ENCODE measurements around the gene GINM1.

GINM1 gene

DNA sequence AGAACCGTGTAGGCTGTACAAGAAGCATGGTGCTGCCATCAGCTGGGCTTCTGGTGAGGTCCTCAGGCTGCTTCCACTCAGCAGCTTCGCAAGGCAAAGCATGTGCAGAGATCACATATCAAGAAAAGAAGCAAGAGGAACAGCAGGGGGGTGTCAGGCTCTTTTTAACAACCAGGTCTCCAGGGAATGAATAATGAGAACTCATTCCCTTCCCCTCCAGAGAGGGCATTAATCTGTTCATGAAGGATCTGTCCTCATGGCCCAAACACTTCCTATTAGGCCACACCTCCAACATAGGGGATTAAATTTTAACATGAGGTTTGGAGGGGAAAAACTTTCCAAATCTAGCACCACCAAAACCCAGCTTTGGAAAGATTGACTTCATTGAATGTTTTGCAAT lies 20.0 kb downstream of the GINM1 start:
- H3K9ac ChIP-seq (ENCODE audit: low read length): no peak overlapping the region
- H3K9me3 ChIP-seq (ENCODE audit: low read length): no peaks in the 10 kb centered on the region
- no peaks in the 10 kb centered on the region for H3K9me2 ChIP-seq (ENCODE audit: low read depth, low read length)
- H3F3A ChIP-seq (ENCODE audit: insufficient read depth, low read length): peaks cover 5% of the 10 kb centered on the region; the same call in 1 of the 2 replicates
- H3K27me3 ChIP-seq (ENCODE audit: insufficient read depth, low read length): no peaks in the 10 kb centered on the region
- no peaks in the 10 kb centered on the region for H3K4me1 ChIP-seq (ENCODE audit: insufficient read depth, low read length, severe bottlenecking)
- H3K79me2 ChIP-seq (ENCODE audit: insufficient read depth, low read length): no peaks in the 10 kb centered on the region
- H3K27ac ChIP-seq (ENCODE audit: low read depth, low read length, poor library complexity, severe bottlenecking): no peak overlapping the region
- H3K36me3 ChIP-seq (ENCODE audit: insufficient read depth, low read length): peaks cover 76% of the 10 kb centered on the region
- H3K4me2 ChIP-seq (ENCODE audit: low read length): no peak overlapping the region
- TF ChIP-seq, protein P1, sequence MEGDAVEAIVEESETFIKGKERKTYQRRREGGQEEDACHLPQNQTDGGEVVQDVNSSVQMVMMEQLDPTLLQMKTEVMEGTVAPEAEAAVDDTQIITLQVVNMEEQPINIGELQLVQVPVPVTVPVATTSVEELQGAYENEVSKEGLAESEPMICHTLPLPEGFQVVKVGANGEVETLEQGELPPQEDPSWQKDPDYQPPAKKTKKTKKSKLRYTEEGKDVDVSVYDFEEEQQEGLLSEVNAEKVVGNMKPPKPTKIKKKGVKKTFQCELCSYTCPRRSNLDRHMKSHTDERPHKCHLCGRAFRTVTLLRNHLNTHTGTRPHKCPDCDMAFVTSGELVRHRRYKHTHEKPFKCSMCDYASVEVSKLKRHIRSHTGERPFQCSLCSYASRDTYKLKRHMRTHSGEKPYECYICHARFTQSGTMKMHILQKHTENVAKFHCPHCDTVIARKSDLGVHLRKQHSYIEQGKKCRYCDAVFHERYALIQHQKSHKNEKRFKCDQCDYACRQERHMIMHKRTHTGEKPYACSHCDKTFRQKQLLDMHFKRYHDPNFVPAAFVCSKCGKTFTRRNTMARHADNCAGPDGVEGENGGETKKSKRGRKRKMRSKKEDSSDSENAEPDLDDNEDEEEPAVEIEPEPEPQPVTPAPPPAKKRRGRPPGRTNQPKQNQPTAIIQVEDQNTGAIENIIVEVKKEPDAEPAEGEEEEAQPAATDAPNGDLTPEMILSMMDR (IDR thresholded peaks at IDR 0.05; ENCODE audit: low read length): no peak
- TF ChIP-seq EZH2 (IDR thresholded peaks at IDR 0.05; ENCODE audit: borderline replicate concordance, low read length): no peak
- no peak overlapping the region for H2AFZ ChIP-seq (ENCODE audit: low read length)
- H3K4me3 ChIP-seq (ENCODE audit: low read depth, low read length, poor library complexity, severe bottlenecking): no peak overlapping the region
- no peaks in the 10 kb centered on the region for H4K20me1 ChIP-seq (ENCODE audit: insufficient read depth, low read length)

DNA sequence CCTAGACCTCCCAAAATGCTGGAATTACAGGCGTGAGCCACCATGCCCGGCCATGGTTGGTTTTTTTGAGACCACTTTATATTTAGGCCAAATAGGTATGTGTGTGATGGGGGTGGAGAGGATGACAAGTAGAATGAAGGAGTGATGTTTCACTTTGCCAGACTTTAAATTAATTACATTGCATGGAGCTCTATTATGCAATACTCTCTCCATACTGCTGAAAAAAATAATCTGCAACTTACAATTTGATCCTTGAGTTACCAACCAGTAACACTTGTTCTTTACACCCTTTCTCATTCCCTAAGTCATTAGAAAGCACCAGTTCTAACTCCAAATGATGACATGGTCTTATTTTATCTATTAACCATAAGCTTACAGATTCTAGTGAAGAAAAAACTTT lies 26.8 kb downstream of the GINM1 start:
- no peak overlapping the region for H2AFZ ChIP-seq (ENCODE audit: low read length)
- no peak overlapping the region for H3K9ac ChIP-seq (ENCODE audit: low read length)
- no peaks in the 10 kb centered on the region for H3K9me3 ChIP-seq (ENCODE audit: low read length)
- H3K4me2 ChIP-seq (ENCODE audit: low read length): no peak overlapping the region
- H3K36me3 ChIP-seq (ENCODE audit: insufficient read depth, low read length): peaks cover 84% of the 10 kb centered on the region
- no peaks in the 10 kb centered on the region for H3K27me3 ChIP-seq (ENCODE audit: insufficient read depth, low read length)
- no peaks in the 10 kb centered on the region for H3K4me1 ChIP-seq (ENCODE audit: insufficient read depth, low read length, severe bottlenecking)
- peaks cover 4% of the 10 kb centered on the region; the same call in 1 of the 2 replicates for H3F3A ChIP-seq (ENCODE audit: insufficient read depth, low read length)
- H3K4me3 ChIP-seq (ENCODE audit: low read depth, low read length, poor library complexity, severe bottlenecking): no peak overlapping the region
- no peaks in the 10 kb centered on the region for H4K20me1 ChIP-seq (ENCODE audit: insufficient read depth, low read length)
- no peaks in the 10 kb centered on the region for H3K9me2 ChIP-seq (ENCODE audit: low read depth, low read length)
- TF ChIP-seq, protein P1 (IDR thresholded peaks at IDR 0.05; ENCODE audit: low read length): no peak
- TF ChIP-seq EZH2 (IDR thresholded peaks at IDR 0.05; ENCODE audit: borderline replicate concordance, low read length): no peak
- H3K79me2 ChIP-seq (ENCODE audit: insufficient read depth, low read length): no peaks in the 10 kb centered on the region
- H3K27ac ChIP-seq (ENCODE audit: low read depth, low read length, poor library complexity, severe bottlenecking): no peak overlapping the region

DNA sequence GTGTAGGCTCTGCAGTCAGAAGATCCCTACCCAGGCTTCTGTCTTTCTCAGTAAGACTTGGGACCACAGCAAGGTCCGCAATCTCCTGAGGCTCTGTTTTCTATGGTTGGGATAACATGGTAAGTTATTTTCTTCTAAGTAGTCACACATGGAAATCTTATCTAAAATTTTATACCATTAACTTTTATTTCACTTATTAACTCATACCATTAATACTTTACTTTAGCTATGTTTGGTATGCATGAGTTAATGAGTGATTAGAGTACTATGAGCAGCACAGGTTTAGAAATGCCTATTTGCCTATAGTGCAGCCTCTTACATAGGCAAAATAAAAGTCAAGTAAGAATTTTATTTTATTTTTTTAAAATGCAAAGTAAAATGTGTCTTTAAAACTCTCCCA lies 27.2 kb downstream of the GINM1 start:
- Histone ChIP-seq H2AFZ (ENCODE audit: low read length) (no peak overlapping the region), H3K27me3 (ENCODE audit: insufficient read depth, low read length) (no peaks in the 10 kb centered on the region), H3K9me2 (ENCODE audit: low read depth, low read length) (no peaks in the 10 kb centered on the region), H3K9me3 (ENCODE audit: low read length) (no peaks in the 10 kb centered on the region), H3K4me2 (ENCODE audit: low read length) (no peak overlapping the region), H4K20me1 (ENCODE audit: insufficient read depth, low read length) (no peaks in the 10 kb centered on the region), H3K27ac (ENCODE audit: low read depth, low read length, poor library complexity, severe bottlenecking) (no peak overlapping the region), H3K79me2 (ENCODE audit: insufficient read depth, low read length) (no peaks in the 10 kb centered on the region), H3K4me1 (ENCODE audit: insufficient read depth, low read length, severe bottlenecking) (no peaks in the 10 kb centered on the region), H3K9ac (ENCODE audit: low read length) (no peak overlapping the region), H3F3A (ENCODE audit: insufficient read depth, low read length) (peaks cover 4% of the 10 kb centered on the region; the same call in 1 of the 2 replicates), H3K36me3 (ENCODE audit: insufficient read depth, low read length) (peaks cover 82% of the 10 kb centered on the region), H3K4me3 (ENCODE audit: low read depth, low read length, poor library complexity, severe bottlenecking) (no peak overlapping the region)
- TF ChIP-seq EZH2 (IDR thresholded peaks at IDR 0.05; ENCODE audit: borderline replicate concordance, low read length): no peak
- TF ChIP-seq, protein P1 (IDR thresholded peaks at IDR 0.05; ENCODE audit: low read length): no peak

Data from OCI-LY1 (cell line).